GM12873 (cell line): ENCODE measurements around the gene MRPL4.
A peak's percentile ranks its signal among the peaks of the same experiment; 100 is the strongest.

Experiments
- CTCF ChIP-seq: IDR thresholded peaks from 2 replicates; pipeline ENCODE4 v1.5.1; 2012; ENCODE audit warnings: low read depth, mild to moderate bottlenecking, moderate library complexity, low read length, control low read depth; ENCODE audit not compliant: insufficient read depth; ENCODE audit errors: missing control alignments

The MRPL4 gene

DNA sequence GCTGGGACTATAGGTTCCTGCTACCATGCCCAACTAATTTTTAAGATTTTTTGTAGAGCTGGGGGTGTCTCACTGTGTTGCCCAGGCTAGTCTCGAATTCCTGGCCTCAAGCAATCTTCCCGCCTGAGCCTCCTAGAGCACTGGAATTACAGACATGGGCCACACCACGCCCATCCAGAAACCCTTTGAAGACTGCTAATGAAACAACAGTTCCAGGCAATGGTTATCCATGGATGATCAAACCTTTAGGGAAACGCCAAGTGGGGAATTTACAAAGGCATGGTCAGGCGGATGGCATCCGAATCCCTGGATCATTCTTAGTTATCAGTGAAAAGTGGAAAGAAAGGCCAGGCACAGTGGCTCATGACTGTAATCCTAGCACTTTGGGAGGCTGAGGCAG, 40.3 kb upstream of the MRPL4 start:
- no peak for TF ChIP-seq CTCF

GRCh38 chr19:10214784-10215183, 37.2 kb upstream of the MRPL4 start:
- TF ChIP-seq CTCF = no peak

- no peak for TF ChIP-seq CTCF
These were observed 34.9 kb upstream of the MRPL4 start for GRCh38 chr19:10217085-10217484.

GRCh38 chr19:10219678-10220077, 32.3 kb upstream of the MRPL4 start:
- peak; percentile 72 for TF ChIP-seq CTCF

DNA sequence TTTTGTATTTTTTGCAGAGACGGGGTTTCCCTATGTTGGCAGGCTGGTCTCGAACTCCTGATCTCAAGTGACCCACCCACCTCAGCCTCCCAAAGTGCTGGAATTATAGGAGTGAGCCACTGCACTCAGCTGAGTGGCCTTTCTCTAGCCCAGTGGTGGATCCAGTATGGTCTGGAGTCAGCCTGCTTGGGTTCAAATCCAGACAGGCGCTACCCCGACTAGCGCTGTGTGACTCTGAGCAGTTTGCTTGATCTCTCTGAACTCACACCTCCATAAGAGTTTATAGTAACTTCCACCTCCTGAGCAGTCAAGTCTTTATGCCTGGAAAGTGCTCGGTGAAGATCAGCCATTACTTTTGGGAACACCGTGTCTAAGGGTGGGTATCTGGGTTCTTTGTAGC, 31.3 kb upstream of the MRPL4 start:
- no peak for TF ChIP-seq CTCF

DNA sequence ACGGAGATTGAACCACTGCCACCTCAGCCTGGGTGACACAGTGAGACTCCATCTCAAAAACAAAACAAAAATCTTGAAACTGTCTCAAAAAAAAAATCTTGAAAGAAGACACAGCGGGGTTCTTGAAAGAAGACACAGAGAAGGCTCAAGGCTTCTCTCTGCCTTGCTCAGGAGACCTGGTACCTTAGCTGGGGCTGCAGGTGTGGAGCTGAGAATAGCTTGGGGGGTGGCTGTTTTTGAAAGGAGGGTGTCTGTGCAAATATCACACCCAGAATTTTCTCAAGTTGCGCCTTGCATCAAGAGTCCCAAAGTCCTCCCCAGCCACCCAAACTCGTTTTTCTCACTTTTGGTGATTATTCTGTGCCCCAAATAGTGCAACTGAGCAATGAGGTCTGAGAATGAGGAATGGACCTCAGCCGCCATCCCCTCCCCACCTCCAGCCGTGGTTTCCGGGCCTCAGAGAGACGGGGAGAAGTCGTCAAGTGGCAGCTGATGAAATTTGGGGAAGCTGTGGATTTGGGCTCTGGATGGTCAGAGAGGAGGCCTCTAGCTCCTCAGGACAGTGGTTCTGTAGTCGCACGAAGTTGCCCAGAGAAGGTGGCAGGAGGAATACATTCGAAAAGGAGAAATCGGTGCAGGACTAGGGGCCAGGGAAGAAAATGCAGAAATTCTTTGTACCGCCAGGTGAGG, 29.7 kb upstream of the MRPL4 start:
- no peak for TF ChIP-seq CTCF

GRCh38 chr19:10223488-10224213, 28.4 kb upstream of the MRPL4 start:
- TF ChIP-seq CTCF = no peak
